ENCODE measurements around the gene THUMPD1. TPM values are rescaled to one million over a fixed set of nuclear protein-coding genes. Genes with fewer than 3 reads are reported as not detected.

THUMPD1 gene
- total RNA-seq, 2 experiments from 2014 or later: 44.9 to 45.0 TPM

GRCh38 chr16:20774703-20775362 is 33.2 kb upstream of the THUMPD1 start:
- H3K27me3 Mint-ChIP-seq: no peaks in the 10 kb centered on the region
- H3K9me3 Mint-ChIP-seq: no peaks in the 10 kb centered on the region
- peak; percentile 67 for TF ChIP-seq CTCF (IDR thresholded peaks at IDR 0.05)
- H3K36me3 Mint-ChIP-seq (ENCODE audit: low read depth): peaks cover 1% of the 10 kb centered on the region
- ATAC-seq (peak; percentile 77), DNase-seq (peak; percentile 83)
- ChIA-PET CTCF (interaction anchor here (0.6 to 3.0 kb wide), 6 partner anchors 8 to 34 kb away, joined by 3 to 12 read pairs (median 4); partner anchors contain the start of gene ACSM3), POLR2A (no interaction called here)
- H3K4me3 Mint-ChIP-seq: no peak overlapping the region
- no peak overlapping the region for H3K27ac Mint-ChIP-seq
- H3K4me1 Mint-ChIP-seq (ENCODE audit: low read depth): no peaks in the 10 kb centered on the region
- intact Hi-C loops (cut with micrococcal nuclease): no loop called here

- Mint-ChIP-seq H3K4me1 (ENCODE audit: low read depth) (no peaks in the 10 kb centered on the region), H3K27ac (no peak overlapping the region), H3K4me3 (no peak overlapping the region), H3K27me3 (no peaks in the 10 kb centered on the region), H3K9me3 (no peaks in the 10 kb centered on the region), H3K36me3 (ENCODE audit: low read depth) (peaks cover 1% of the 10 kb centered on the region)
- DNase-seq (no peak), ATAC-seq (no peak)
- ChIA-PET POLR2A (no interaction called here), CTCF (interaction anchor here (0.9 to 1.6 kb wide), 3 partner anchors 9 to 1190 kb away, joined by 3 to 5 read pairs (median 3); partner anchors contain the start of gene ACSM3)
- TF ChIP-seq CTCF (IDR thresholded peaks at IDR 0.05): no peak
- intact Hi-C loops (cut with micrococcal nuclease): no loop called here
Measured at GRCh38 chr16:20773679-20774078, 32.1 kb upstream of the THUMPD1 start.

GRCh38 chr16:20768818-20769217 is 27.2 kb upstream of the THUMPD1 start:
- Mint-ChIP-seq H3K27me3 (no peaks in the 10 kb centered on the region), H3K9me3 (no peaks in the 10 kb centered on the region), H3K4me1 (ENCODE audit: low read depth) (peaks cover 15% of the 10 kb centered on the region), H3K4me3 (no peak overlapping the region), H3K27ac (no peak overlapping the region), H3K36me3 (ENCODE audit: low read depth) (peaks cover 1% of the 10 kb centered on the region)
- intact Hi-C loops (cut with micrococcal nuclease): no loop called here
- no peak for ATAC-seq
- no peak for DNase-seq
- POLR2A ChIA-PET: no interaction called here
- TF ChIP-seq CTCF (IDR thresholded peaks at IDR 0.05): no peak
- CTCF ChIA-PET: no interaction called here

- ATAC-seq: no peak
- no peak for TF ChIP-seq CTCF (IDR thresholded peaks at IDR 0.05)
Measured at GRCh38 chr16:20768121-20768520, 26.5 kb upstream of the THUMPD1 start.

GRCh38 chr16:20767577-20767976 is 26.0 kb upstream of the THUMPD1 start:
- H3K36me3 Mint-ChIP-seq (ENCODE audit: low read depth): peaks cover 3% of the 10 kb centered on the region
- H3K27ac Mint-ChIP-seq: no peak overlapping the region
- H3K4me3 Mint-ChIP-seq: no peak overlapping the region
- POLR2A ChIA-PET: no interaction called here
- H3K4me1 Mint-ChIP-seq (ENCODE audit: low read depth): peaks cover 23% of the 10 kb centered on the region
- no peaks in the 10 kb centered on the region for H3K27me3 Mint-ChIP-seq
- no peak for TF ChIP-seq CTCF (IDR thresholded peaks at IDR 0.05)
- peaks cover 2% of the 10 kb centered on the region for H3K9me3 Mint-ChIP-seq
- CTCF ChIA-PET: no interaction called here
- intact Hi-C loops (cut with micrococcal nuclease): no loop called here
- DNase-seq (no peak), ATAC-seq (no peak)

More at GRCh38 chr16:20768121-20768520, 26.5 kb upstream of the THUMPD1 start:
- H3K9me3 Mint-ChIP-seq: no peaks in the 10 kb centered on the region
- ChIA-PET CTCF (no interaction called here), POLR2A (no interaction called here)
- H3K4me3 Mint-ChIP-seq: no peak overlapping the region
- peaks cover 1% of the 10 kb centered on the region for H3K36me3 Mint-ChIP-seq (ENCODE audit: low read depth)
- H3K4me1 Mint-ChIP-seq (ENCODE audit: low read depth): peaks cover 18% of the 10 kb centered on the region
- no peak for DNase-seq
- H3K27ac Mint-ChIP-seq: no peak overlapping the region
- no peaks in the 10 kb centered on the region for H3K27me3 Mint-ChIP-seq
- intact Hi-C loops (cut with micrococcal nuclease): no loop called here

Measured in activated CD8-positive, alpha-beta T cell treated with anti-CD3 and anti-CD28 coated beads for 36 hours (primary cell).